HG02870 (cell line): ENCODE results near the gene CCL15.
"Not testable (repeated sequence)": the region's sequence is repeated elsewhere in the genome, so short reads cannot be mapped to it uniquely, and the experiment has no call there.

Experiments
- ATAC-seq: cut with Tn5 transposase; IDR thresholded peaks from one replicate; pipeline ENCODE4 v1.9.1; 2021; ENCODE audit warnings: mild to moderate bottlenecking, moderate library complexity; ENCODE audit not compliant: unreplicated experiment

CCL15 gene

GRCh38 chr17:36001110-36001771, at the start of gene CCL15:
TSS of gene CCL15 (minus strand) at chr17:36001553. CDS start at chr17:36001492, 61 bp downstream.
- ATAC-seq: no peak

GRCh38 chr17:36049643-36050042, 48.3 kb upstream of the CCL15 start:
- ATAC-seq: no peak

DNA sequence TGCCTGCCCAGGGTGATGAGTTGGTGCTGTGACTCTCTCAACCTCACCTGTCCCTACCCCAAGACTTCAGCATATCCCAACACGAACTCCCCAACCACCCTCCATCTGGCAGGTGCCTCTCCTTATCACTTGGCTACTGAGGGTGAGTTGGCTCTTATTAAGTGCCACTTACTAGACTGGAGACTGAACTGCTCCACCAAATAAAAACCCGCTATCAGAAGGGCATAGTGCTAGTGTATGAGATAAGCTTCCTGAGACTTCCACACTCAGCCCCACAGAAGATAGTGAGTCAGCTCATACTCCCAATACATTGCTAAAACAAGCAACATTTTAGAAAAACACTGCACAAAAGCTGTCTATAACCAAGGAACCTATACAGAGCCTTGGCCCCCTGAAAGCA, 46.7 kb upstream of the CCL15 start:
- no peak for ATAC-seq

DNA sequence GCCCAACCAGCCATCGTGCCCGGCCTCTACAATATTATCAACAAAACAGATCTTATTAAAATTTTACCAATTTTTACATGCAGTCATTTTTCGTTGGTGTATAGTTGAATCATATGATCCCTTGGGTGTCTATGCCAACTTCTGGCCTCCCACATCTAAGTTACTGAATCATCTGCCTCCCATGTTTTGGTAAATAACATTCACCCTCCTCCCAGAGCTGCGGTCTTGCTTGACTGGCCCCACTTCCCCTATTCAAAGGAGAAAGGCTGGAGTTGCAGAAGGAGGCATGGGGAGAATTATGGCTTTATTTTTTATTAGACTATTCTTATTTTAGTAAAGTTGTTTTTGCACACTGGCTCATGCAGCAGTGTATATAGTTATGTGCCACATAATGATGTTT, 34.9 kb upstream of the CCL15 start:
- ATAC-seq: no peak

DNA sequence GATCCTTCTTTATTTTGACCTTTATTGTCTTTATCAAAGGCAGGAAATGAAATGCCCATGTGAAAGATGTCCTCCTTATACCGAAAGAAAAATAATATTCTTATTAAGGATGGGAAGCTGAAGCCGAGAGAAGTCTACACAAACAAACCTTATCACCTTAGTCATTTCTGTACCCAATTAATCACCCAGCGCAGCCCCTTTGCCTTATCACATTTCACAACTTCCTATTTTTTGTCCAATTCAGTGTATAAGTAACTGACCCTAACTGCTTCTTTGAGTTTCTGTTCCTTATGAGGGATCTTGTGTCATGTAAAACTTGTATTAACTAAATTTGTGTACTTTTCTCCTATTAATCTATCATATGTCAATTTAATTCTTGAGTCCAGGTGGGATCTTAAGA, 32.8 kb upstream of the CCL15 start:
- no peak for ATAC-seq

DNA sequence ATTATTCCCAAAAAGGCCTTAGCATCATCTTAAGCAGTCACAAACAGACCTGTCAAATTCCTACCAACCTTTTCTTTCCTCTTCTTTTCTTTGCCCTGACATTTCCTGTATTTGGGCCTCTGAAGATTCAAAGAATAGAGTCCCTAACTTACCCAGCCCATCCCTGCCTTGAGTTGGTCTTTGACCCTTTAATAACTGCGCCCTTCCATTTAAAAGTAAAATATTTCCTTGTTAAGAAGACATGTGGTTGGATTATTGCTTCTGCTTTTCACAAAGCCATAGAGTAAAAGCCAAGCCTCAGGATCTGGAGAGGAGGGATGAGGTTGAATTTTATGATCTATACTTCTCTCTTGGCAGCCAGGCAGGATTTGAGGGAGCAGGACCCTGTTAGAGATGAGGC, 29.6 kb upstream of the CCL15 start:
- no peak for ATAC-seq

DNA sequence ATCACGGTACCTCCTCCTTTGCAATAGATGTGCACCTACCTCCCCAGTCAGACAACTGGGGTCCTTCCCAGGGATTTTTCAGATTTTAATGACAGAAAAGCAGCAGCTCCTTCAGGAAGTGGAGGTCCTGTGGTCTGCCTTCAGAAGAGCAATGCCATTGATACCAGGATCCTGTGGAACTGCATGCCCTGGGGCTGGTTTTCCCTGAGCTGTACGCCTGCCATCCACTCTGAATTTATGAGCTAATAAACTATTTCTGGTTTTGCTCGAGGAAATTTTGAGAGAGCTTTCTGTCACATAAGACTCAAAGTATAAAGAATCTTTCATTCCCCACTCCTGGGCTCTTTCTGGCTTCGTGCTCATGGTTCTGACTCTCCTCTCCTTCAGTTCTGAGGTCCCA, 26.4 kb upstream of the CCL15 start:
- ATAC-seq: no peak

DNA sequence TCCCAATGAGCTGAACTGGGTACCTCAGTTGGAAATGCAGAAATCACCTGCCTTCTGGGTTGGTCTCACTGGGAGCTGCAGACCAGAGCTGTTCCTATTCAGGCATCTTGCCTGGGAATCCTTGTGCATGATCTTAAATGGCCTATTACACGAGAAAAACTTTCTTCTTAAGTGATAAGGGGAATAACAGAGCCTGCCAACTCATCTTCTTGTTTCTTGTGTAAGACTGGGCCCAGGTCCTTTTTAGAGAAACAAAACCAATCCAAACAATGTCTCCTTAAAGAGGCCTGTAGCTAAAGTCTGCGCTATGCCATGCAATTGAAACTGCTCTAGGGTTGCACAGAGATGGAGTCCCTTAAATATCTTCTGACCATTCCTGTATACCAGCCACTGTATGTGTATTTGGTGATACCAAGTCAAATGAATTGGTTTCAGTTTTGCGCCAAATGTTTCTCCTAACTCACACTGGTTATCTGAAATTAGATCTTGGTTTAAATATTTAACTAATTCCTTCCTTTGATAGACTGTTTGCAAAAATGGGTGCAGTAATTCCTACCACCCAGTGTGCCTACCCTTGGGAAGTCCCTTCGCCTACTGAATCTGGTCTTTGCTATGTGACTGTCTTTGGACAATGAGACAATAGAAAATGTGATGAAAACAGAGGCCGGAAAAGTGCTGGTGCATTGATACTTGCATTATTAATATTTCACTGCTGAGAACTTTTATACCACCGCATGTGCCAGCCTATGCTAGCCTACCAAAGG, 22.9 kb upstream of the CCL15 start:
- no peak for ATAC-seq

DNA sequence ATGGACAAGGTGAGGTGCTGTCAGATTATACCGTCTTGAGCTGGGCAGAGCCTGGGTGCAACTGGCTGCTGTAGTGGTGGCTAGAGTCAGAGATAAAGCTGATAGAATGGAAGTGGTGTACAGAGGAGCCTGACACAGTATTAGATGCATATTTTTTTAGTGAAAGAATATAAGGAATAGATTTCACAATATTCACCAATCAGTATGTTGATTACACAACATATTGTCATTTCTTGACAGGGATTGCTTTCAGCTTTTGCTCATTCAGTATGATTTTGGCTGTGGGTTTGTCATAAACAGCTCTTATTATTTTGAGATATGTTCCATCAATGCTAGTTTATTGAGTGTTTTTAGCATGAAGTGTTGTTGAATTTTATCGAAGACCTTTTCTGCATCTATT, 18.1 kb upstream of the CCL15 start:
- no peak for ATAC-seq

DNA sequence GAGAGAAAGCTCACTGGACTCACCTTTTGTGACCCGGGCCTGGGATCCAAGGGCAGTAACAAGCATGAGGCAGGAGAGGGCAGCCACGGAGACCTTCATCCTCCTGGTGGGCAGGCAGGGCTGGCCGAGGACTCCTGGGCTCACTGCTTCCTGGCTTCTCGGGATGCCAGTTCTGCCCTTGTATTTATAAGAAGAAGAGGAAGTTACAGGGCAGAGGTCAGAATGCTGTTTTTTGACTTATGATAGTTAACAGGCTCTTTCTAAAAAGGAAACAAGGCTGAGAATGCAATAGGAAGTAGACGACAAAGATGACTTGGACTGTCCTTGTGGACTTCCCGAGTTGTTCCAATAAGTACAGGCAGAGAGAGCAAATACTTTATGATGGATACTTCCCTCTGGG, 16.4 kb upstream of the CCL15 start, which contains the start of gene CCL23:
CCL23 (minus strand) TSS at position 174 of the 400 bp plus-strand sequence; CDS start at position 99, 75 bp downstream.
- no peak for ATAC-seq

- no peak for ATAC-seq
These were observed 15.2 kb upstream of the CCL15 start for GRCh38 chr17:36016555-36016954.

DNA sequence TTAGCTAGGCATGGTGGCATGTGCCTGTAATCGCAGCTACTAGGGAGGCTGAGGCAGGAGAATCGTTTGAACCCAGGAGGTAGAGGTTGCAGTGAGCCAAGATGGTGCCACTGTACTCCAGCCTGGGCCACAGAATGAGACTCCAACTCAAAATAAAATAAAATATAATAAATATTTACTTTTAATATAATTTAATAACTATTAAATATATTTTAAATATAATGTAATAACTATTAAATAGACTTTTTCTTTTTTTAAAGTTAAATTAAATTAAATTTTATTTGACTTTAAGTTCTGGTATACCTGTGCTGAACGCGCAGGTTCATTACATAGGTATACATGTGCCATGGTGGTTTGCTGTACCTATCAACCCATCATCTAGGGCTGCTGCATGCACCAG, 14.5 kb upstream of the CCL15 start:
- not testable (repeated sequence) for ATAC-seq

DNA sequence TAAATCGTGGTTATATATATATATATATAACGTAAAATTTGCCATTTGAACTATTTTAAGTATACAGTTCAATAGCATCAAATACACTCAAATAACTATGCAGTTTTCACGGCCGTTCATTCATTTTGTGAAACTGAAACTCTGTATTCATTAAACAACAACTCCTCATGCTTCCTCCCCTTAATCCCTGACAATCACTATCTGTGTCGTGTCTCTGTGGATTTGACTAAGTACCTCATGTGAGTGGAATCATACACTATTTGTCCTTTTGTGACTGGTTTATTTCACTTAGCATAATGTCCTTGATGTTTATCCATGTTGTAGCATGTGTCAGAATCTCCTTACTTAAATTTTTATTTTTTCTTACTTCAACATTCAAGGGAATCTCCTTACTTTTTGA, 13.6 kb upstream of the CCL15 start:
- ATAC-seq: no peak

DNA sequence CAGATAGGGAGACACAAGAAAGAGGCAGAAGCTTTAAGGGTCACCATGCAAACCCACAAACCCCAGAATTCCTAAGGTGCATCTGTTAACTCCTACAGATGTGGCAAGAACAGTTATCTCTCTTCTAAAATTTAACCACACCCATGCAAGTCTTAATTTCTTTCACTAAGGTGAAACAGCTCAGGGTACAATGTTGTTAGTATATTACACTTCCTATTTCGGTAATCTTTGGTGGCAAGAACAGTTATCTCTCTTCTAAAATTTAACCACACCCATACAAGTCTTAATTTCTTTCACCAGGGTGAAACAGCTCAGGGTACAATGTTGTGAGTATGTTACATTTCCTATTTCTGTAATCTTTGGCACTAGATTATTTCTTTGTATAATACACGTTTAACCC, 9.8 kb upstream of the CCL15 start:
- no peak for ATAC-seq

DNA sequence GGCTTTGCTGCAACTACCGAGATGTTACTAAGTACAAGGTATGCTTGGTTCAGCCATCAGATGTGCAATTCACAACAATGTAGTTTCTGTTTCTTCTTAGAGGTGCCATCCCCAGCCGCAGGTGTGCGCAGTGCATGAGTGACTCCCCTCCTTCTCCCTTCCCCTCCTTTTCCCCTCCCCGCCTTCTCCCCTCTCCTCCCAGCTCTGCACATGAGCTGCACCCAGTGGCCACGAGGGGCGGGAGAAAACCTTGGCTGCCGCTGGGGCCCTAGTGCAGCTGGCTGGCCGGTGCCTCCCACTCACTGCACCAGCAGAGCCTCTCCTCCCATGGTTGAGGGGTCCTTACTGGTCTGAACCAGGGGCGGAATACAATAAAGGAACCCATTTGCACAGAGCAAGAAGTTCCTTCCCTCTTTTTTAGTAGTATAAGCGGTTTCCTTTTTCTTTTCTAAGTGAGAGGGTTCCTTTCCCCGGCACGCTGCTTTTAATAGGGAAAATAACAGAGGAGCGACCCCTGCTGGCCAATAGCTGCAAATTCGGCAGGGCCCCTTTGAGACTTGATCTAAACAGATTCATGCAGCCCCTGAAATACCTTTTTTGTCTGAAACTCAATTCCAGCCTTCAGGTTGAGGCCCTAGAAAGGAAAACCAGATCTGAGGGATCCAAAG, 7.8 kb upstream of the CCL15 start:
- no peak for ATAC-seq

DNA sequence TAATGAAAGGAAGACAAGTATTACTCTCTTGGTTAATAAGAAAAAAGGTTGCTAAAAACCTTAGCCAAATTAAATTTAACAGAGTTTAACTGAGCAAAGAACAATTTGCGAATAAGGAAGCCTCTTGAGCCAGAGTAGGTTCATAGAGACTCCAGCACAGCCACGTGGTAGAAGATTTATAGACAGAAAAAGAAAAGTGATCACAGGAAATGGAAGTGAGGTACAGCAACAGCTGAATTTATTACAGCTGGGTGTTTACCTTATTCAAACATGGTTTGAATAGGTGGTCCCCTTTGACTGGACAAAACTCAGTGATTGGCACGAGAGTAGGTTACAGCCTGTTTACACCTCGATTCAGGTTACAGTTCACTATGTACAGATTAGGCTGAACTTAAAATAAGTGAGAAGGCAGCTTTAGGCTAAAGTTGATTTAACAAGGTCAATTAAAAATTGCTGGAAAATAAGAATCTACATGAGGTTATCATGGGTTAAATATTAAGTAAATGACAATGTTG, 3.3 kb upstream of the CCL15 start:
- no peak for ATAC-seq

DNA sequence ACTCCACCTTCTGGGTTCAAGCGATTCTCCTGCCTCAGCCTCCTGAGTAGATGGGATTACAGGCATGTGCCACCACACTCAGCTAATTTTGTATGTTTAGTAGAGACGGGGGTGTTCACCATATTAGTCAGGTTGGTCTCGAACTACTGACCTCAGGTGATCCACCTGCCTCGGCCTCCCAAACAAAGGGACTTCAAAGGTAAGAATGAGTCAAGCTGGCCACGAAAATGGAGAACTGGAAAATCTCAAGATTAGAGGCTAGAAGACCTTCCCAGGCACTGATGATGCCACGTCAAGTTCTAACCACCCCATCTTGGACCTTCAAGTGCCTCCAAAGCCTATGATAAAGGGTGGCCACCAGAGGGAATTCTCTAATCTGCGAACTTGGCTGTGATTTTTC, 1.3 kb upstream of the CCL15 start:
- ATAC-seq: no peak

DNA sequence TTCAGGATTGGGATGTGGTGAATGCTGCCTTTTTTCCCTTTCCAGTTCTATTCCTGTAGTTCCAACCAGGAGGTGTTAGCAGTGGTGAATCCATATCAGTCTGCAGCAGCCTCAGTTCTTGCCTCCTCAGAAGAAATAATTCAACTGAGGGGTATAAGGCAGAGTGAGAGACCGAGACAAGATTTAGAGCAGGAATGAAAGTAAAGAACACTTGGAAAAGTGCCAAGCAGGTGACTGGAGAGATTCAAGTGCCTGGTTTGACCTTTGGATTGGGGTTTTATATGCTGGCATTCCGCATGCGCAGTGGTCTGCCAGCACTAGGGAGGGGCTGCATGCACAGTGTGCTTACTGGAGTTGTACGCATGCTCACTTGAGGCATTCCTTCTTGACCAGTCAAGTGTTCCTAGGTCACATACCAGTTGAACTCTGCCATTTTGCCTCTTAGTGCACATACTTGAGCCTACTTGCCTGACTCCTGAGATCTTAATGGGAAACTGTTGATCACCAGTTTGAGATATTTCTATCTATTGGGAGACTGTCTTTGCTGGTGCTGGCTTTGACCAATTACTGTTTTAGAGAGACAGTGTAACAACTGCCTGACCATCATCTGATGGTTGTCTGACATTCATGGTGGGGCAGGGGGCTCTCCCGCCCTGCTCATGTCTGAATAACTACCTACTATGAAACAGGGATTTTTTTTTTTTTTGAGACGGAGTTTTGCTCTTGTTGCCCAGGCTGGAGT, 680 bp upstream of the CCL15 start:
- no peak for ATAC-seq

- no peak for ATAC-seq
These were observed 632 bp downstream of the CCL15 start for GRCh38 chr17:36000732-36001109.

DNA sequence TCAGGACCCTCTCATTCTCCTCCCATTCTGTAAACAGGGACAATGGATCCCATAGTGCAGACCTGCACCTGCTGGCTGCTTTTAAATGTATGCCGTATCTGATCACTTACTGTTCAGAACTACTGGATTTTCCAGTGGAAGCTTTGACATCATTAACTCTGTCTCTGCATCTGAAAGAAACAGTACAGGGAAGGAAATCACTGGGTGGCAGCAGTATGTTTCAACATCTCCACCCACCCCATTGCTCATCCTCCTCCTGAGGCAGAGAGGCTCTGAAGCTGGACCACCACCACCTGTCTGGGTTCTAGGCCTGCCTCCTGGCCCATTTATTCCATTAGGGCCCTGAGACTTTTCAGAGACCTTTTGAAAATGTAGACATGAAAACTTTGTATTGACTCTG, 2.6 kb downstream of the CCL15 start:
- ATAC-seq: no peak

- no peak for ATAC-seq
These were observed 3.3 kb downstream of the CCL15 start for GRCh38 chr17:35998018-35998545.
